Stimulated activated naive CD4-positive, alpha-beta T cell treated with Interleukin-2 at 50 U/mL for 16 hours (primary cell): ENCODE results near the gene SH2D2A.

ENCODE experiments used
- DNase-seq: peaks from one replicate; lab custom pipeline; 2025; lab: John Stamatoyannopoulos, UW

Gene SH2D2A

DNA sequence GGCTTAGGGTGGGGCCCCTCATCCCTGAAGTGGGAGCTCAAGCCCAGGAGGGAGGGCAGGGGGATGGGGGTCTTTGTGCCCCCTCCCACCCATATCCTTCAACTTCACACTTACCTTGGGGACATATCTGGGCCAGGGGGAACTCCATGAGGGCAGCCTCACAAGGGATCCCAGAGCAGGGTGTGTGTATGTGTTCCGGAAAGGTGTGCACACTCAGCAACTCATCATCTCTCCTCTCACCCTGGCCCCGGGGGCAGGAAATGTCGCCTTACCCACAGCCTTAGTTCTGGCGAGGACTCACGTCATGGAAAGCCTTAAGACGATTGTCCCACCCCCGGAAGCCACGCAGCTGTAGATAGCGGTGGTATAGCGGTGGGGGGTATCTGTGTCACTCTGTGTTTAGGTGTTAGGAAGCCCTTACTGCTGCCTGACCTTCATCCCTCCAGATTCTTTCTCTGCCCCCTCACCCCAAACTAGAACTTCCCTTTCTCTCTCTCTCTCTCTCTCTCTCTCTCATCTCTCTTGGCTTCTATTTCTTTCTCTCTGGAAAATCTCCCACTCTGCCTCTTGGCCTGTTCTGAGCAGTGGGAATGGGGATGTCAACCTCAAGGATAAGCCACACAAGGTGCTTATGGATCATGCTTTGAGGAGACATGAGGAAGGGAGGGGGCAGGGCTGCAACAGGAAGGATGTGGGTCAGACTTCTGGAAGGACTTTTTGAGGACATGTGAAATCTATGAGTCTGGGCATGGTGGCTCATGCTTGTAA, at the start of gene SH2D2A:
Gene SH2D2A (minus strand): TSS at position 288 of the 768 bp plus-strand sequence. CDS start 140 bp downstream, at position 148.
- DNase-seq: peak; percentile 94

DNA sequence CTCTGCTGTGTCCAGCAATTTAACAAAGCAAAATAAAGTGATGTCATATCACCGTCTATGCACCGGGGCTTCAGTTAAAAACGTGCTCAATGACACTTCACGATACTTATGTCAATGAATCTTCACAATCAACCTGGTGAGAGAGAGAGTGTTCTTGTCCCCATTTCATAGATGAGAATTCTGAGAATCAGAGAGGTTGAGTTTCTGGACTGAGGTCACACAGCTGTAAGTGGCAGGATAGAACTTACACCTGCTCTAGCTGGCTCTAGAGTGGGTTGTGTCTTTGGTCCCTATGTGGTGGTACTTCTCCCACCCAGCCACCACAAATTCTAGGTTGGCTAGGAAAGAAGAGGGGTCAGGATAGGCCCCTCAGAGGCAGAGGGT, 49.2 kb upstream of the SH2D2A start:
- DNase-seq: no peak

DNA sequence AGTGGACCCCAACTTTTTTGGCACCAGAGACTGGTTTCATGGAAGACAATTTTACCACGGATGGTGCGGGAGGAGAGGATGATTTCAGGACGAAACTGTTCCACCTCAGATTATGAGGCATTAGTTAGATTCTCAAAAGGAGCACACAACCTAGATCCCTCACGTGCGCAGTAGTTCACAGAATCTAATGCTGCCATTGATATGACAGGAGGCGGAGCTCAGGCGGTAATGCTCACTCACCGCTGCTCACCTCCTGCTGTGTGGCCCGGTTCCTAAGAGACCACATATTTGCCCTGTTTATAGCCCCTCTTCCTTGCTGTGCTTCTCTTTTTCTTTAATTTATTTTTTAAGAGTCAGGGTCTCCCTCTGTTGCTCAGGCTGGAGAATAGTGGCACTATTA, 48.6 kb upstream of the SH2D2A start:
- no peak for DNase-seq

DNA sequence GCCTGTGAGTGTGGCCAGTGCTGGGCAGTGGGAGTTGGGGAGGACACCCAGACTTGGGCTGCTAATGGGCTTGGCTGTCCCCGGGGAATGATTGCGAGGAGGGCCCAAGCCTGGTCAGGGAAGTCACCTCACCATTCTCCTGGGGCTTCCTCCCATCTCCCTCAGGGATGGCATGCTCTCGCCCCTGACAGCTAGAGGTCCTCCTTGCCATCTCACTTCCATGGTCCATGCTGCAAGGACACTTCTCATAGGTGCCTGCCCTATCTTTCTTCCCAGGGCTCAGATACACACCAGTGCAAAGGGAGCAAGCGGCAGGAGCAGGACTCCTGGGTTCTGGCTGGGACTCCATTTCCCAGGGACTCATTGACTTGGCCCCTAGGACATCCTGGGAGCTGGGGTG, 48.1 kb upstream of the SH2D2A start:
- no peak for DNase-seq

DNA sequence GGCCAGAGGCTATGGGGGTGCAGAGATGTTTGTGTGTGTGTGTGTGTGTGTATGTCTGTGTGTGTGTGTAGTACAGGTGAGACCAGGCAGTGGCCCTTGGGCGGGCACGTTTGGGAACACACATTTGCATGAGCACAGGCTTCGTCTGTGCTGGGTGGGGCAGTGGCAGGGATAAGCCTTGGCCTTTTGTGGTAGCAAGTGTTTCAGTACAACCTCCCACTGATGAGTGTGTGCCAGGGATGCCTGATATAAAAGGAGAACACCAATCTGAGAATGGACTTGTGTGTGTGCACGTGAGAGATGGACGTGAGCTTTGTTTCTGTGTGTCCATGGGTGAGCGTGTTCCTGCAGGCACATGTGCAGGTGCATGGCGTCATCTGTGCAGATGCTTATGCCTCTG, 47.0 kb upstream of the SH2D2A start:
- no peak for DNase-seq

DNA sequence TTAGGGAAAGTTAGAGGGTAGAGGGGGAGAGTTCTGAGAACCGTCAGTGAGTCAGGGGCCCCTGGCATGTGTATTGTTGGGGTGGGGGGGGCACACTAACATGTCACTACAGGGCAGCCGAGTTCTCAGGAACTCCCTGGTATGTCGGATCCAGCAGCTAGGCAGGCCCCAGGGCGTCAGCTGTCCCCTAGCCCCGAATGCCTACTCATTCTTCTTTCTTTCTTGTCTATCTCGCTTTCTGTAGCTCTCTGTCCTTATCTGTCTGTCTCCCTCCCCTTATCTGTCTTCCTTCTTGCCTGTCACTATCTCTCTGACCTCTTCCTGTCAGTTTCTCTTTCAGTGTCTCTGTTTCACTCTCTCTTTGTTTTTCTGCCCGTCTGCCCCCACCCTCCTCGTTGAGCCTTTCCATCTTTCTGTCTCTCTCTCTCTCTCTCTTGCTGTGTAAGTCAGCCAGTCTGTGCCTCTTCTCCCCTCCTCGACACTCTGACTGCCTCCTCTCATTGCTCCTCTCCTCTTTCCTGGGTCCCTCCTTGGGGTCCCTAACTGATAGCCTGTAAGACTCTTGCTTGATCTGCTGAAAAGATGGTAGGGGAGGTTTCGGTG, 46.5 kb upstream of the SH2D2A start:
- no peak for DNase-seq

DNA sequence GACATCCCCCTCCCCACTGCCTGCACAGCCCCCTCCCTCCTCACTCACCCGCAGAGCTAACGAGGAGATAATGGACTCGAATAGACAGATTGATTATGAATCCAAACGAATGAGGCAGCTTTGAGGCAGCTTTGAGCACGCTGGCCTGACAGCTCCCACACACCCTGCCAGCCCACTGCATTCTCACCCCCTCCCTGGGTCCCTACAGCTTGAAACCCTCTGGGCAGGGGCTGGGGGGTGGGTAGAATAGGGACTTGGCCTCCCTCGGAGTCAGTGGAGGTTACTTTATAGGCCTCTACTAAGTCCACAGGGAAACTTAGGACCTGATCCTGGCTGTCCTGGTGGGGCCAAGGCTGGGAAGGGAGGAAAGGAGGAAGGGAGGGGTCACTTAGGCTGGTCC, 45.9 kb upstream of the SH2D2A start:
- DNase-seq: no peak

DNA sequence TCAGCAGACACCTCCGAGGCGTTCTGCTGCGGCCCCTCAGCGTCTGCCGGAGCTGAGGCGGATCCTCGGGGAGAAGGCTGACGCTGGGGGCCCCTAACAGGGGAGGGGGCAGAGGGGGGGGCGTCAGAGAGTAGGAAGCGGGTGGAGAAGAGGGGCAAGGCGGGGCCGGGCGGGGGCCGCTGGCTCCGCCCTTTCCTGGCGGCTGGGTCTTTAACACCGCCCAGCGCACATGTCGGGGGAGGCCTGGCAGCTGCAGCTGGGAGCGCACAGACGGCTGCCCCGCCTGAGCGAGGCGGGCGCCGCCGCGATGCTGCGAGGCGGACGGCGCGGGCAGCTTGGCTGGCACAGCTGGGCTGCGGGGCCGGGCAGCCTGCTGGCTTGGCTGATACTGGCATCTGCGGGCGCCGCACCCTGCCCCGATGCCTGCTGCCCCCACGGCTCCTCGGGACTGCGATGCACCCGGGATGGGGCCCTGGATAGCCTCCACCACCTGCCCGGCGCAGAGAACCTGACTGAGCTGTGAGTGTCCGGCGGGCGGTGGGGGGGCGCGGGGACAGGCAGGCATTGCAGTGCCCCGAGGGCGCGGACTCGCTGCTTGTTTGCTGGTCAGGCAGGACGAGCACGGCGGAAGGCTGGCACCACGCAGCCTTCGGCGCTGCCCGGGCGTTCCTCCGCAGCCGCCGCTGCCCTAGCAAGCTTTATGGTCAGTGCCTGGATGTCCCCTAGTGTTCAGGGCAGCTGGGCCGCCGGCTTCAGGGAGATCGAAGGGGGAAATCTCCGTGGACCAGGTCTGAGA, 44.2 kb upstream of the SH2D2A start, which contains the start of gene NTRK1:
Gene NTRK1 (plus strand): TSS at position 238 of the 796 bp plus-strand sequence. CDS start 70 bp downstream, at position 308.
- peak; percentile 32 for DNase-seq

DNA sequence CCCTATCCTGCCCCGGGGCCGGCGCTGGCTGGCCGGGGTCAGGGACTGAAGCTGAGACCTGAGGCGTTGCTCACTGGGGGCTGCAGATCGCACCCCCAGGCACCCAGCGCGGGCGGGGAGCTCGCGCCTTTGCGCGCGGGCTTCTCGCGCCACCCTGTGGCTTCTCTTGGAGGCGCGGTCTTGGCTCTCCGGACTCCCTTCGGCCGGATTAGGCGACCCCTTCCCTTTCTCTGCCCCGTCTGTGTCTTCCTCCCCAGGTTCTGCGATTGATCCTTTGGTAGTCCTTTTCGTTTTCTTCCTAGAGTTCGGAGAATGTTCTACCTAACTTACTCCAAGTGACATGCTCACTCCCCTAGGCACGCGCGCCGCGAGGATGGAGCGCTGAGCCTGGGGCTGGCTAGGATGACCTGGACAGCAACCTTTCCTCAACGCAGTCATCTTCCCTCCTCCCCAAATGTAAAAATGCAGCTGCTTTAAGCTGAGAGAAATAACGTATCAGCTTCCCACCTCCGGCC, 43.5 kb upstream of the SH2D2A start:
- peak; percentile 46 for DNase-seq

DNA sequence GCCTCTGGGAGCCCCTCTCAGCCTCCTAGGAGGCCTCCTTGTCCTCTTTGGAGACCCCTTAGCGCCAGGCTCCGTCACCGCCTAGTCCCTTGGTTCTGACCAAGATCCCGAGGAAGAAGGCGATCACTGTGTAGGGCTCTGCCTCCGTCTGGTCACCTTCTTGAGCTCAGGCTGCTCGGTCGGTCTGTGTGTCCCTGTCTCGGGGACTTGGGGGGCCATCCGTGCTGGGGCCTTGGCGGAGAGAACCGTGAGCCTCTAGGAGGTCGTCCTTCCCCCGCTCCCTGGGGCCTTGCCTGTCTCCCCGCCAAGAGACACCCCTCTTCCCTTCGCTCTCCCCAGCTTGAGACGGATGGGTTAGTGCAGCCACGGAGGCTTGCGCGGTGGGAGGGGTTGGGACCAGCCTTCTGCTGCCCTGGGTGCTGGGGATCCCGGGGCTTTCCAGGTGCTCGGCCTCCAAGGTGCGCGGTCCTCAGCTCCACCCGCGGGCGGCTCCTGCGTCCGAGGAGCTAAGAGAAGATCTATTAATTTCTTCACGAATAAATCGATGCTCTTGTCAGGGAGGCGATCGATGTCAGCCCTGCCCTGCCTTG, 43.0 kb upstream of the SH2D2A start:
- DNase-seq: no peak

DNA sequence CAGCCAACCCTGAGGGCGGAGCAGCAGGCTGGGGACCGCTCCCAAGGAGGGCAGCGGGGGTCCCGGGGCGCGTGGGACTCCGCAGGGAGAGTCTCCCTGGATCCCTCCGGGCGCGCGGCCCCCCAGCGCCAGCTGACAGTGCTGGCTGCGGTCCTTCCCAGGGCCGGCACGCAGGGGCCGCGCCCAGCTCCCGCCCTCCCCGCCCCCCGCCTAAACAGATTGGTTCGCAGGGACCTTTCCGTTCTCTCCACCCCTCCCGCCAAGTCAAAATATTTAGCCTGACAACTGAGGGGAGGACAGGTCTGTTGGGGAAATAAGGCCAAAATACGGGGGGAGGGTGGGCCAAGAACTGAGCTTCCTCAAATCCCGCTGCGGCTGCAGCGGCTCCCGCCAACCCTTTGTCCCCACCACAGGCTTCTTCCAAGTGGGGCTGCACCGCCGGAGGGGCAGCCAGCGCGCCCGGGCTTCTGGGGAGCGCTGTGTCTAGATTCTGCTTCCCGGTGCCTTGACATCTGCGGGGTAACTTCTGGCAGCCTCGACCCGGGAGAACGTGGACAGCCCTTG, 42.4 kb upstream of the SH2D2A start, which contains the start of gene INSRR:
Gene INSRR (minus strand): TSS at position 159 of the 564 bp plus-strand sequence. CDS start 496 bp downstream, outside the sequence.
- DNase-seq: no peak

DNA sequence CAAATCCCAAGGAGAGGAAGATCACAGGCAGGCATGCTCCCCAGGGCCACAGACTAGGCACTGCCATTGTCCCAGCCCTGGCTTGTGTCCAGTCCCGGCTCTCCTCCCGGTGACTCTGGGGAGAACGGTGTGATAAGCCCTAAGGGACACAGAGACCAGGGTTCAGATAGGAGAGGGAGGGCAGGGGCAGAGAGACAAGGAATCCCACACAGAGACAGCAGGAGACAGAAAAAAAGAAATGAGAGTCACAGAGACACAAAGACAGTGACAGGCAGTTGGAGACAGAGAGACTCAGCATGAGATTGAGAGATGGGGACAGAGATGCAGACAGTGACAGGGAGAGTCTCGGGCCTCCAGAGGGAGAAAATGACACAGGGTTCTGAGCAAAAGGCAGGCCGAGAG, 41.9 kb upstream of the SH2D2A start:
- no peak for DNase-seq

DNA sequence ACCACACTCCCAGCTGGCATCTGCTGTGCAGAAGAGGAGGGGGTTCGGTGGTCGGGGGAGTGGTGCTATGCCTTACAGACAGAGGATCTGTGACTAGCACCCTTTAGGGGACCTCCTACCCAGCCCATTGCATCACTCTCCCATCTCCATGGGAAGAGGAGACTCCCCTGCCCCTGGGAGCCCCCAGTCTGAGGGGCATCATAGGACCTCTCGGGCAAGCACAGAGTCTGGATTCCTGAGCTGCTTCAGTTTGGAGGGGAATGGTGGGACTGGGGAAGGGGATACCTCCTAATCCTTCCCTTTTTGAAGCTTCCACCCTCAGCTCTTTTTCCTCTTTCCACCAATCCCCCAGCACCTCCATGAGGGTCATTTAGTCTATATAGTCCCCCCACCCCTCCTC, 40.9 kb upstream of the SH2D2A start:
- DNase-seq: no peak

DNA sequence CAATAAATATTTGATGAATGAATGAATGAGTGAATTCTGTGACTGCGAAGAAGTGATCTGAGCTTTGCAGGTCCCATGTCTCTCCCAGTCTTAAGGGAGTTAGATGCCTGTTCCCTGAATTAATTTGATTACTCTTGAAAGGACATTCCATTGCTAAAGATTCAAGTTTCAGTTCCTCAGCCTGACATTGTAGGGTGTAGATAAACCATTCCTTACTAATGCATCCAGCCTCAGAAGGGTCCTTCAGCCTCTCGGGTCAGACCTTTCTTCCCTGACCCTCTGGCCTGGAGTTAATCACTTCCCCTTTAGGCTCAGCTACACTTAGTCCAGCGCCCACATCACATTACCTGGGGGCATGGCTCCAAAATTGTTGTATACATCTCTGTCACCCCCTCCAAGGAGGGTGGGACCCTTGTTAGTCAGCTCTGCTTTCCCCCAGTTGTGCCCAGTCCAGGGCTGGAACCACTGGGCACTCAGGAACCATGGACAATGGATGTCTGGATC, 39.7 kb upstream of the SH2D2A start:
- DNase-seq: no peak

DNA sequence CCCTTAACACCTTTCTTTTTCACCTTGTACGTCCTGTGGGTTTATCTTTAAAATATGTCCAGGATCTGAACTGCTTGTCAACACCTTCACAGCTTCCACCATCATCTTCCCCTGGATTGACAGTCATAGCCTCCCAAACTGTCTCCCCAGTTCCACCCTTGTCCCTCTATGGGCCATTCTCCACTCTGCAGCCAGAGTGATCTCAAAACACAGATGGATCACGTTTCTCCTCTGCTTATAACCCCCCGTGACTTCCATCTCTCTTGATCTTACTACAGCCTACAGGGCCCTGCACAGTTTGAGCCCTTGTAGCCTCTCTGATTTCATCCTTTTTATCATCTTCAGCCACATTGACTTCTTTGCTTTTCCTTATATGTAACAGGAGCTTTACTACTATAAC, 38.0 kb upstream of the SH2D2A start:
- no peak for DNase-seq

DNA sequence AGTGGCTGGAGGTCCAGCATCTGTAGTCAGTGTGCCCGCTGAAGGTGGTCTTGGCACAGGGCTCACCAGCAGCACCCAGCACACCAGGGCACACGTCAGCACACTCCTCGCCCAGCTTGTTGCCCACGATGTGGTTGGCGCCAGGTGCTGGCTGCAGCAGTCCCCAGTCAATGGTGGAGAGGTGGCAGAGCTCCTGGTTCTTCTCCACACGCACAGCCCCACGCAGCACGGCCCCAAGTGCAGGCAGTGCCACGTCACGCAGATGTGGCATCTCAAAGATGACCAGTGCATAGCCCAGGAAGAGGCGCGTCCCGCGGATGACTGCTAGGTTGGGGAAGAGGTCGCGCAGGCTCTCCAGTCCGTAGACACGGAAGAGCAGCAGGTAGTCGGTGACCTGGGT, 37.1 kb upstream of the SH2D2A start:
- DNase-seq: no peak

DNA sequence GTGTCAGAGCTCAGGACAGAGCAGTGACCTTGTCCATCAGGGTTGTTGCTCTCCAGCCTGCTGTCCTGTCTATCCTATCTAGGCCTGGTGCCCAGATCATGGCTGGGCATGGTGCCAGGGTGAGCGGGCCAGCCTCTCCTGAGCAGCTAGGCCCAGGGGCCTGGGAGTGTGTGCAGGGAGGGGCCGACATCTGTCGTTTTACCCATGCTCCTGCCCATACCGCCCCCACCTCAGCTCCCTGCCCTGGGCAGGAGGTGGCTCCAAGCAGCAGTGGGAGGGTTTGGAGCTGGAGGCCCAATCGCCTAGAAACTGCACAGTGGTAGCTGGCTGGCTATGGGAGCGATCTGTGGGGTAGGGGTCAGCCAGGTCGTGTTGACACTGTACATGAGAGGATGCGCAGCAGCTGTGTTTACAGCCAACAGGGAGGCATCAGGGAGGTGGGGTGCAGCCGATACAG, 35.8 kb upstream of the SH2D2A start:
- no peak for DNase-seq

DNA sequence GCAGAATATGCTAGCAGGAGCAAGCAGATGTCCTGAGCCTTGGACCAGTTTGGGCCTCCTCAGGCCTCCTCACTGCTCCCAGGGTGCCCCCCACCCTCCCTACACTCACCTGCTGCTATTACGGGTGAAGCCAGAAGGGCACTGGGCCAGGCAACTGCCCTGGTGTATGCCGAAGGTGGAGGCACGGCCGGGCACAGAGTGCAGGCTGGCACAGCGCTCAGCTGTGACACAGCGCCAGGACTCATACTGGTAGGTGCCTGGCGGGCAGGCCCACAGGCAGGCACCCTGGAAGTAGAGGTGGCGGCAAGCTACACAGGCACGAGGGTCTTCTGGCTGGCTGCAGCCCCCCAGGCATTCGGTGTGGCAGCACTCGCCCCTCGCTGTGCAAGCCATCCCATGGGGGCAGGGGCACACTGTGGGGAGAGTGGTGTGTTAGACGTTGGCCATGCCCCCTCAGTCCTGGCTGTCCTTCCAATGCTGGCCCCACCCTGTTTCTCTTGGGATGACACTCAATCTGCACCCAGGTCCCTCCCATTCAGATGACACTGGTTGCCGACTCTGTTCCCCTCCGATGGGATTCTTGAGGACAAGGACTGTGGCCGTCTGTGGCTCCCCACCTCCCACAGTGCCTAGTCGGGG, 35.2 kb upstream of the SH2D2A start:
- DNase-seq: no peak

DNA sequence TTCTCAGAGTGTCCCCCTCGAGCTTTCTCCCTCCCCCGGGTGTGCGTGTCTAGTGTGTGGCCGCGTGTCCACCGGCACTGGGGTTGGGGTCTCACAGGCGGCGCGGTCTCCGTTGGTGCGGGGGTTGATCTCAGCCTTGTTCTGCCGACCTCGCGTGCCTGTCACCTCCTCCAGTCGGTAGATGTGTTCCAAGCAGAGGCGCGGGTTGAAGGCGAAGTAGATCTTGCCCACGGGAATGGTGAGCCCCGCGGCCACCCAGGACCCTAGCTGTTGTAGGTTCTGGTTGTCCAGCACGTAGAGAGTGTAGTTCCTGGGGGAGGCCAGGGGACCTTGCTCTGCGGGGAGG, 32.5 kb upstream of the SH2D2A start:
- no peak for DNase-seq

DNA sequence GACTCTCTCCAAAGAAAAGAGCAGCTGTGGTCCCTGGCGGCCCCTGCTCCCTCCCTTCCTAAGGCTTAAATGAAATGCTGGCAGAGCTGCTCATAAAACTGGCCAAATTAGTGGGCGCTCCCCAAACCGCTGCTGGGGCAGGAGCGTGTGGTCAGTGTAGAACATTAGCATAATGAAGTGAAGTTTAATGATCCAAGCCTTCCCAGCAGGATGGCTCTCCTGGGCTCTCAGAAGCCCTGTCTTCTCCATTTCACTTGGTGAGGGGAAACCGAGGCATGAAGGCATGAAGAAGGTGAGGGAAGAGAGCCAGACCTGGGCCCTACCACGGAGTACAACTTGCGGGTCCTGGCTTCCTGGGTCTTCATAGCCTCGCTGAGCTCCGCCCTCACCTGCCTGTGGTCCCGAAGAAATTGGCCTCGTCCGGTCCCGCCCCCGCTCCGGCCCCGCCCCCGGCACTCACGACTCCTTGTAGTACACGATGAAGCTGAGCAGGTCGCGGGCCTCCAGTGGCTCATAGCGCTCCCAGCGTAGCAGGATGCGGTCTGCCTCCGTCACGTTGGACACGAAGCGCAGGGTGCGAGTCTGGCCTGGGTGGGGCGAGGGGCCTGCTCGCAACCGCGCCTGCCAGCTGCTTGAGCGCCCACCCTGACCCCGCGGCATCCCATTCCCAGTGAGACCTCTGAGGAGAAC, 32.0 kb upstream of the SH2D2A start:
- peak; percentile 56 for DNase-seq
